Keratinocyte (primary cell): ENCODE data around the gene VEGFB.

Experiments used
- CTCF ChIP-seq, 3 experiments: IDR thresholded peaks in 1 of 3; conservative IDR thresholded peaks in 1 of 3; optimal IDR thresholded peaks in 1 of 3; 2 replicates in 2 of 3; 3 replicates in 1 of 3; pipeline versions ENCODE3 to v1.5.1; 2011; ENCODE audit warnings: low read length in 3 of 3, mild to moderate bottlenecking in 3 of 3, moderate library complexity in 2 of 3, control low read depth in 1 of 3, inconsistent platforms in 1 of 3; ENCODE audit not compliant: insufficient read depth in 2 of 3; ENCODE audit errors: extremely low read depth in 1 of 3
- EZH2 ChIP-seq: IDR thresholded peaks from one replicate; pipeline ENCODE4 v1.6.1; 2012; ENCODE audit warnings: inconsistent platforms, mild to moderate bottlenecking, low read length, moderate library complexity

- TF ChIP-seq CTCF (optimal IDR thresholded peaks at IDR 0.05 in 1 of 3, IDR thresholded peaks at IDR 0.05 in 1 of 3, conservative IDR thresholded peaks at IDR 0.05 in 1 of 3; ENCODE audit: extremely low read depth in 1 of 3, insufficient read depth in 2 of 3, low read length in 3 of 3) (no peak), EZH2 (no peak)
Measured at GRCh38 chr11:64241491-64242374, 7.3 kb downstream of the VEGFB start.
